Measurements from ENCODE around the gene SCN2A. TPM values are rescaled to one million over a fixed set of nuclear protein-coding genes. Genes with fewer than 3 reads are reported as not detected.

Gene SCN2A
- 0.13 TPM for total RNA-seq
- long read RNA-seq = 0 reads

- no peak for DNase-seq (ENCODE audit: low spot score)
- intact Hi-C loops (cut with DNase I) = loop anchor here (2.0 kb wide), 1 partner anchor 56 kb away; no protein-coding TSS in a partner anchor
These were observed at the start of gene SCN2A for GRCh38 chr2:165239230-165239629. SCN2A (plus strand) TSS chr2:165239414; CDS start chr2:165295824, 56,410 bp downstream.

DNA sequence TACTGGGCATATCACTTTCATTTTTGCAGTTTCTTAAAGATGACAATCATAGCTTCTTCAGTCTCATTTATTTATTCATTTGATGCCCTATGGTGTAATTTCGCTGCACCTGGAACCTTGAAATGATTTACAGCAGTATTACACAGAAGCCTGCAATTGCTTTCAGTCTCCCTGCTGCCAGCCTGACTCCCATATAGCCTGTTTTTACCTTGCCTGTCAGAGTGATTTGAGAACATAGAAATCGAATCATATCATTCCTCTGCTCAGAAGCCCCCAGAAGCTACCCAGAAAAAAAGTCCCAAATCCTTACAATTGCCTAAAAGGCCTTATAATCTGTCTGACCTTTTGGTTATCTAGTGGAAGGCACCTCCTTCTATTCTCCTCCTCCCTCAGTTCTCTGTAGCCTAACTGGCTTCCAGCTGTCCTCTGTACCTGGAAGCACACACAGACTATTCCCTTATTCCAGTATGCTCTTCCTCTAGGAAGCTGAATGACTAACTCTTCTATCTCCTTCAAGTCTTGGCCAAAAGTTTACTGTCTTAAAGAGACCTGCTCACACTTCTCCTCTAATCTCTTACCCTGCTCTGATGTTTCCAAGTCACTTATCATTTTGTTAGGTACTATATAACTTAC, 48.0 kb upstream of the SCN2A start:
- intact Hi-C loops (cut with DNase I) = no loop called here
- DNase-seq (ENCODE audit: low spot score) = no peak

DNA sequence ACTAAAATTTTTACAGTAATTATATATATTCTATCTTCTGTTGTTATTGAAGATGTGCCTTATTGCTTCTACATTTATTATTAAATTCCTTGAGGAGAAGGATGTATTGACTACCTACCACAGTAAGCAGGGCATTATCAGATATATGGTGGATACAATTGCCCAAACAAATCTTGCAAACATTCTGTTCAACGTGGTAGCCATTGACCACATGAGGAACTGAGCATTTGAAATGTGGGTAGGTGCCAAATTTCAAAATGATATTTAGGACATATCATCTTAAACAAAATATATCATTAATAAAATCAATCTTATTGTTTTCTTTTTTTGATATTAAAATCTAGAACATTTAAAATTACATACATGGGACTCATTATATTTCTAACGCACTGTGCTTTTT, 46.5 kb upstream of the SCN2A start:
- intact Hi-C loops (cut with DNase I) = no loop called here

GRCh38 chr2:165193178-165193777, 45.9 kb upstream of the SCN2A start:
- no peak for DNase-seq (ENCODE audit: low spot score)
- intact Hi-C loops (cut with DNase I) = no loop called here

More for the DNA sequence above, 46.5 kb upstream of the SCN2A start:
- no peak for DNase-seq (ENCODE audit: low spot score)

DNA sequence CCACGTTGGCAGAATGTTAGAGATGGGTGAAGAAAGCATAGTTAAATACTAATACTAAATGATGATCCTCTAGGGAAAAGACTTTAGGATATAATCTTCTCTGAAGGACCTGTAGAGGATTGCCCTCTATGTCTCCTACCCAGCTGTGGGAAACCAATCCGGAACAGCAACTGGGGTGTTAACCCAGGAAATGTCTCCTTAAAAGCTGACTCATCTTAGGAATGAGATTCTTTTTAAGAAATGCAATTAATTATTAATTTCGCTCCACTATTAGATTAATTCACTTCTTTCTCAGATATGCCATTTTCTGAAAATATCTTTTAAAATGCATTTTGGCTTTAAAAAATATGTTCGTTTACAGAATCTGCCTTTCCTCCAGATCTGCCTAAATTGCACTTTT, 42.8 kb upstream of the SCN2A start:
- DNase-seq (ENCODE audit: low spot score) = no peak
- intact Hi-C loops (cut with DNase I) = no loop called here

DNA sequence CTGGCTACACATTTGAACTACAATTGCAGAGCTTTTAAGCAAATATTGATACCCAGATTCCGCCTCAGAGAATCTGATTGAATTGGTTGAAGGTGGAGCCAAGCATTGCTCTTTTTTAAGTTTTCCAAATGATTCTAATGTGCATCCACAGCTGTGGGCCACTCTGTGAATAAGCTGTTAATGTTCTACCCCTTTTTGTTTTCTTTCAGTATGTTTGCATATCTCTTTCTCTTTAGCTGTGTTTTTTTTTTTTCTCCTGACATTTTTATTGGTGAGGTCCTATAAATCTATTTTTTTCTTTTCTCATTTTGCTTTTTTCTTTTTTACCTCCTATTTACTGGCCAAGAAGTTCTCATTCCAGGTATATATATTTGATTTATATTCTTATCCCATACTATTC, 41.9 kb upstream of the SCN2A start:
- DNase-seq (ENCODE audit: low spot score) = no peak
- intact Hi-C loops (cut with DNase I) = no loop called here

DNA sequence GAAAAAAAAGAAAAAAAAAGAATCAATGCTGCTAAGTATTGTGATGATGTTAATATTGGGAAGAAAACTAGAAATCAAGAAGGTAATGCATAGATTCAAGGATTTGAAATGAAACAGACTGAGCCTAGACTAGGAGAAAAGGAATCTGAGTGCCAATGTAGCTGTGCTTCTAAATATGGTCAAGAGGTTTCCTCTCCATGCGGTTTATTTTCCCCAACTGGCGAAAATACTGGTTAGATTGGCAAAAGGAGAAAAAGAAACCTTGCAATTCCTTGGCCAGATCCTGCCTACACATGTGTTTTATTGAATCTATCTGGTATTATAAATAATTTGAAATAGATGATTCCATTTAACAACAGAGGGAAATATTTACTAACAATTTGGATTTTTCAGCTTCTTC, 41.0 kb upstream of the SCN2A start:
- intact Hi-C loops (cut with DNase I) = no loop called here
- no peak for DNase-seq (ENCODE audit: low spot score)

- intact Hi-C loops (cut with DNase I) = no loop called here
- DNase-seq (ENCODE audit: low spot score) = no peak
These were observed 37.0 kb upstream of the SCN2A start for GRCh38 chr2:165202239-165202638.

DNA sequence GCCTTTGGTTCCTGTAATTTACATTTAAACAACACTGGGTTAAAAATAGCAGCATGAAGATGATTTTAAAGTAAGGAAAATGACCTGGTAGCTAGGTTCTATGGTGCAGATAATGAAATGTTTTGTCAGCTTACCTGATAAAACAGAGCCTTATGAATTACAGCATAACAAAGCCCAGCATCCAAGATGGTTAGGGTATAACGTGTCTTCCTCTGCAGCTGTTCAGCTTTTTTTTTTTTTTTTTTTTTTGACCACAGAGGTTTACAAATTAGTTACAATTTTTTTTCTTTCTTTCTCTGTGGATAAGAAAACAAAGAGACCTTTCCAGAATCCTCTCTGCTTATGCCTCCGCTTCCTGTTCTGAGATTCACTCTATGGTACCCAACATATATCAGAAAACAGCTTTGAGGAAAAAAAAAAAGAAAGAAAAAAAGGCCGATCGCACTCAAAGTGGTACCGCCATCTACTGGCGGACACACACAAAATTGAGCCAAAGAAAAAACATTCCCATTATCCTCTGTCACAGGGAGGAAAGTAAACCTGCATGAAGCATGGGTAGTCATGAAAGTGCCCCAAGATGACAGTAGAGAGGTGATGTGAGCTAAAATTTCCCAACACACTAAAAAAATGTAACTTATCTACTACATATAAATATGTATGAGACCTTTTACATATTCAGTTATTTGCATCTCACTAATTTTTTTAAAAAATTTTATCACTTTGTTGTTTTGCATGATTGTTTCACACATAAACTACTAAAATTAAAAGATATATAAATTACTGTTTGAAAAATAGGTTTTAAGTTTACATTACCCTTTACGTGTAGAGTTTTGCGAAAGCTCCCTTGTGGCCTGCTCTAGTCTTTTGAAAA, 35.3 kb upstream of the SCN2A start, which contains the start of gene SCN3A:
SCN3A (minus strand) TSS at position 362 of the 871 bp plus-strand sequence. CDS start 27,656 bp downstream, outside the sequence.
- intact Hi-C loops (cut with DNase I) = loop anchor here (1.0 kb wide), 1 partner anchor 189 kb away; no protein-coding TSS in a partner anchor
- DNase-seq (ENCODE audit: low spot score) = no peak

DNA sequence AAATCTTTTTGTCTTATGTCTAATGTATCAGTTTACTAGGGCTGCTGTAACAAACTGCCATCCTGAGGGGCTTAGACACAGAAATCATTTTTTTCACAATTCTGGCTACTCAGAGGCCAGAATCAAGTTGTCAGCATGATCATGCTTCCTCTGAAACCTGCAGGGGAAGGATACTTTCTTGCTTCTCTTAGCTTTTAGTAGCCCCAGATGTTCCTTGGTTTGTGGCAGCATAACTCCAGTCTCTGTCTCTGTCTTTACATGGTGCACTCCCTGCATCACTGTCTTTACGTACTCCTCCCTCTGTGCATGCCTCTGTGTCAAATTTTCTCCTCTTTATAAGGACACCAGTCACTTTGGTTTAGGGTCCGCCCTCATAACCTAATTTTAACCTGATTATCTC, 33.3 kb upstream of the SCN2A start:
- no peak for DNase-seq (ENCODE audit: low spot score)
- intact Hi-C loops (cut with DNase I) = no loop called here

GRCh38 chr2:165208094-165208493, 31.1 kb upstream of the SCN2A start:
- intact Hi-C loops (cut with DNase I) = no loop called here
- no peak for DNase-seq (ENCODE audit: low spot score)

GRCh38 chr2:165214093-165214492, 25.1 kb upstream of the SCN2A start:
- intact Hi-C loops (cut with DNase I) = no loop called here
- DNase-seq (ENCODE audit: low spot score) = no peak

GRCh38 chr2:165219481-165219880, 19.7 kb upstream of the SCN2A start:
- intact Hi-C loops (cut with DNase I) = no loop called here
- DNase-seq (ENCODE audit: low spot score) = no peak

DNA sequence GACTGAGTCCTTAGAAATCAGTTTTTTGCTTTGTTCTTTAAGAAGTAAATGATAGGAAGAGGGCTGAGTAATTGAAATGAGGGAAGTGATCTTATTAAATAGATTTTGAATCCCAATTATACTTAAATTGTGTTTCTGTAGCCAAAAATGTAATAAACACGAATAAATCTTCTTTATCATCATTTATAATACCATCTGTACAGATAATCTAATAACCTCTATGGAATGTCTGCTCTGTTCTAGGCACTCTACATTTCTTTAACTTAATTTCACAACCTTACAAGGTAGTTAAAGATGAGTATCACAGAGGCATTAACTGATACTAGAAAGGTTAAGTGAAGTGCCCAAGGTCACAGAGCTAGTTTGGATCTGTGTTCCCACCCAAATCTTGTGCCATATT, 14.3 kb upstream of the SCN2A start:
- DNase-seq (ENCODE audit: low spot score) = no peak
- intact Hi-C loops (cut with DNase I) = no loop called here

- DNase-seq (ENCODE audit: low spot score) = no peak
- intact Hi-C loops (cut with DNase I) = no loop called here
These were observed 11.6 kb upstream of the SCN2A start for GRCh38 chr2:165227571-165227970.

DNA sequence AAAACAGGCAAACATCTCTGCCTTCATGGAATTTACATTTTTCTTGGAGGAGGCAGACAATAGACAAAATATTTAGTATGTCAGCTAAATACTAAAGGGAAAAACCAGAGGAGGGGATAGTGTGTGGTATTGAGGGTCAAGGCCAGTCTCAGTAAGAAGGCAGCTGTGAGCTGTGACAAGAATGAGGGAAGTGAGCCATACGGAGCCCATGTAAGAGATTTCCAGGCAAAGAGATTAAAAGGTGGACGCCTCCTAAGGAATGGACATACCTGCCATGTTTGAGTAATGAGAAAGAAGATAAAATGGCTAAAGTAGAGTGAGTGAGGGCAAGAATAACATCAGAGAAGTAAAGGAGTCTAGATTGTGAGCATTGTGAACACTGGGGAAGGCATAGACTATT, 2.2 kb upstream of the SCN2A start:
- no peak for DNase-seq (ENCODE audit: low spot score)
- intact Hi-C loops (cut with DNase I) = no loop called here

GRCh38 chr2:165238295-165238694, 919 bp upstream of the SCN2A start:
- intact Hi-C loops (cut with DNase I) = loop anchor here (2.0 kb wide), 1 partner anchor 57 kb away; no protein-coding TSS in a partner anchor
- DNase-seq (ENCODE audit: low spot score) = no peak

- no peak for DNase-seq (ENCODE audit: low spot score)
- intact Hi-C loops (cut with DNase I) = loop anchor here (2.0 to 10.0 kb wide), 2 partner anchors 55 to 635 kb away; no protein-coding TSS in a partner anchor
These were observed 772 bp downstream of the SCN2A start for GRCh38 chr2:165239856-165240515.

DNA sequence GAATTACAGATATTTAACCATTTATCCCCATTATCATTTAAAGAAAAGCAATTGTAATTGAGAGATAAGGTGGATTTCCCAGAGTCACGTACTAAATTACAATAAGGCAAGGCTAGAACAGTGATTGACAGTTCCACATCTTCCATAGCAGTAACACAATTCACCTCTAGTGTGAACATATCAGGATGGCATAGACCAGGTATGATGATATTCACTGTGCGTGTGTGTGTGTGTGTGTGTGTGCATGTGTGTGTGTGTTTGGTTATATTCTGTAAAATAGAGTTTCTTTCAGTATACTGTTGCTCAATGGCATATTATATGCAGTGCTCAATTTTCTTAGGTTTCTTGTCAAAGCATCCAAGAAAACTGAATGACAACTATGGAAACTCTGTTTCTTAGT, 1.7 kb downstream of the SCN2A start:
- intact Hi-C loops (cut with DNase I) = loop anchor here (10.0 kb wide), 1 partner anchor 634 kb away; no protein-coding TSS in a partner anchor
- DNase-seq (ENCODE audit: low spot score) = no peak
